GM18520 (cell line): Measurements from ENCODE around the gene MPI.
"Not testable (repeated sequence)": the region's sequence is repeated elsewhere in the genome, so short reads cannot be mapped to it uniquely, and the experiment has no call there.

Source experiments
- ATAC-seq: cut with Tn5 transposase; IDR thresholded peaks from one replicate; pipeline ENCODE4 v1.9.1; 2021; ENCODE audit not compliant: unreplicated experiment

The MPI gene

GRCh38 chr15:74928771-74929198, 38.9 kb downstream of the MPI start:
- ATAC-seq = no peak

DNA sequence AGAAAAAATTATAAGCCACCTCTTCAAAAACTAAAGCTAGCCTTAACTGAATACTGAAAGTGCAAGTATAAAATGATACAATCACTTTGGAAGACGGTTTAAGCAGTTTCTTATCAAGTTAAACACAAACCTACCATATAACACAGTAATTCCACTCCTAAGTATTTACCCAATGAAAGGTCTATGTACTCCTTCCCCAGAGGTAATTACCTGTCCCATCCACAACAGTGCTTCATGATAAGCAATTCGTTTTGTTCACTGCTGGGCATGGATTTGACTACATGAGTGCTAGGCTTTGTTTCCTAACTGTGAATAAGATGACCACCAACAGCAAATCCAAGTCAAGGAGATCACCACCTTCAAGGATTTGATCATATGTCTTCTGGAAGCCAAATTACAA, 43.7 kb downstream of the MPI start:
- no peak for ATAC-seq

- ATAC-seq = not testable (repeated sequence)
These were observed 45.4 kb downstream of the MPI start for GRCh38 chr15:74935193-74935592.

GRCh38 chr15:74937272-74937589, 47.4 kb downstream of the MPI start:
- ATAC-seq = no peak

DNA sequence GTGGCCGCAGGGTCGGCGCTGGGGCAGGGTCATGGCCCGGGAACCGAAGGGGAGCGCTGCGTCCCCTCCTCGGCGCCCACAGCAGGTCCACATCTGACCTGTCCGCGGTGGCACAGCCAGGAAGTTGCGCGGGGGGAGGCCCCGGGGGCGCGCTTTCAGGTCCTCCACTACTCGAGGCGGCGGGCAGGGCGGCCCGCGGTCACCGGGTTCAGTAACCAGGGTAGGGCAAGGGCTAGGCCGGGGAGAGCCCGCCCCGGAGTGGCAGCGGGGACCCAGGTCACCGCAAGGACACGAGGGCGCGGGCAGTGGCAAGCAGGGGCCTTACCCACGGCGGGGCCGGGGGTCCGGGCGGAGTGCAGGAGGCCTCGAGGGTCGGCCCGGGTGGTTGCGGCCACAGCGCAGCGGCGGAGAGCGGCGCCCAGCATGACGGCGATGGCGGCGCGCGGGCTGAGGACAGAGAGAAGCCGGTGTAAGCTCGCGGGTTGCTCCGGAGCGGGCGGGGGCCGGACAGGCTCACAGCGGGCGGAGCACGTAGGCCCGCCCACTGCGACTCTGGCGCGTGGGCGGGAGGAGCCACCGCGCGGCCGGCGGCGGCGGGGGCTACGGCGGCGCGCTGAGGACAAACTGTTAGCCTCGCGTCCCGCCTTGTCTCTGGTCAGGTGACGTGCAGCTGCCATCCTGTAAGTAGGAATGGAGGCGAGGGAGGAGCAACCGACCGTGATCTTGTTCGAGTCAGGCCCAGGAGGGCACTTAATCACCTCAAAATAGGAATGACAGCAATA, 47.9 kb downstream of the MPI start, which contains the start of gene COX5A:
COX5A (minus strand) TSS at position 484 of the 782 bp plus-strand sequence; CDS start at position 425, 59 bp downstream.
- peak; percentile 85 for ATAC-seq

DNA sequence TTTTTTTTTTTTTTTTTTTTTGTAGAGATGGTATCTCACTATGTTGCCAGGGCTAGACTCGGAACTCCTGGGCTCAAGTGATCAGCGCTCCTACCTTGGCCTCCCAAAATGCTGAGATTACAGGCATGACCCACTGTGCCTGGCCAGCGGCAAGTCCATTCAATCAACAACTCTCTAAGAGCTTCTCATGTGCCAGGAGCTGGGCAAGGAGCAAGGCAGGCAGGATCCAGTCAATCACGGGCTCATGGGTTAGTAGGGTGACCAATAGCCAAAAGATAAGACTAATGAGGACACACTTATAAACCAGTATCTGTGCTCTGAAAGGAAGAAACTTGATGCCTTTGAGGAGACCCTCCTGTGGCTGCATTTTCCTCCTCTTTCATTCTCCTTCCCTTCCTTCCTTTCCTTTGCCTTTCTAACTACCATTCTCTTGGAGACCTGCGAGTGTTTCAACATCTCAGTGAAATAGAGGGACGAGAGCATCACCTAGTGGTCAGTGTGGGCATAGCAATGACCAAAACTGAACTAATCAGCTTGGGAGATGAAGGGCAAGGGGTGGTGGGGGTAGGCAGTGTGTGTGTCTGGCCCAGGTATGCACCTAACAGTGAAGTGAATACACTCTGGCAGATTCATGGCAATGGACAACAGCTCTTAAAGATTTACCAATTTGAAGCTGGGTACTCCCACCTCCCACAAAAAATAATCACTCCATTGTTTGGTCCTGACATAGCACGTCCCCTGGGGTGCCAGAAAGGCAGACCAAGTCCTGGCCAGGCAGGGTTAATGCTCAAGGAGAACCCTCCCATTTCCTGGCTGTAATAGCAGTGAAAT, 60.5 kb downstream of the MPI start:
- ATAC-seq = no peak

- ATAC-seq = no peak
These were observed 61.2 kb downstream of the MPI start for GRCh38 chr15:74951006-74951405.
